Measurements from ENCODE around the gene ABL2.

DNA sequence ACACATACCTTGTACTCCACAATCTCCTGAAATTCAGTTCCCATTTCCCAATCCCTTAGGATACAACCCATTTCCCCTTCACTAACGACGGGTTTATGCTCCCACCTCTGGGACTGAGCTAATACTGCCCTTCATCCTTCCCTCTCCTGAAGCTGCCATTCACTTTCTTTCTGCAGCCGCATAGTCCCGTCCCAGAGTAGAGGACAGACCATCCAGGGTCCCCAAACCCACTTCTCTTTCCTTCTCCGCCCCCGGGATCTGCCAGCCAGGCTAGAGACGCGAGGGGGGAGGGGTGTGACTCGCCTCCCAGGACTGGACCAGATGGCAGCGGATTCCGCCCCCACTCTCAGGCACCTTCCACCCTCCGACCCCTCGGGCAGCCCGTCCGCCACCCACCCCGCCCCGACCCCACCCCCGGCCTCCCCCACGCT is 679 bp downstream of the ABL2 start:
- TF ChIP-seq POLR2A (IDR thresholded peaks at IDR 0.05; ENCODE audit: low read length) (no peak), GATA1 (IDR thresholded peaks at IDR 0.05; ENCODE audit: low read depth, low read length) (no peak)

All from erythroblast (primary cell).